ENCODE results near the gene ITPKB.

The ITPKB gene

GRCh38 chr1:226702957-226703831 is 35.9 kb downstream of the ITPKB start:
- peak; percentile 86 for DNase-seq

GRCh38 chr1:226702318-226702956 is 36.6 kb downstream of the ITPKB start:
- no peak for DNase-seq

DNA sequence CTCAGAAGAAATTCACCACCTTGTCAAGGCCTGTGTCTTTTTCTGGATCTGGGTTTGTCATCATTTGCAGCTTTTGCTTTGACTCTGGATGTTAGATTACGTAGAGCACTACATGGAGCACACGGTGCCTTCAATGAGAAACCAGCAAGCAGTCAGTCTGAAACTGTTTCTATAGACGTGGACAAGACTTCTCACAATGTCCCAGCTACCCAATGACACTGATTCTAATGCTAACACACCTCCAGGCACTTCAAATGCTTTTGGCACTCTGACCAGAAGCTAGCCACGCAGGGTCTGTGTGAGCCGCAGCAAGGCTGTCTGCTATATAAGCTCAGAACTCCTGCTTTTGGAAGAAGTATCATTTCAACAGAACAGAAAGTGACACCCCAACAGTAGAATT is 38.2 kb downstream of the ITPKB start:
- DNase-seq, result no peak

GRCh38 chr1:226699166-226699565 is 39.9 kb downstream of the ITPKB start:
- DNase-seq, result no peak

DNA sequence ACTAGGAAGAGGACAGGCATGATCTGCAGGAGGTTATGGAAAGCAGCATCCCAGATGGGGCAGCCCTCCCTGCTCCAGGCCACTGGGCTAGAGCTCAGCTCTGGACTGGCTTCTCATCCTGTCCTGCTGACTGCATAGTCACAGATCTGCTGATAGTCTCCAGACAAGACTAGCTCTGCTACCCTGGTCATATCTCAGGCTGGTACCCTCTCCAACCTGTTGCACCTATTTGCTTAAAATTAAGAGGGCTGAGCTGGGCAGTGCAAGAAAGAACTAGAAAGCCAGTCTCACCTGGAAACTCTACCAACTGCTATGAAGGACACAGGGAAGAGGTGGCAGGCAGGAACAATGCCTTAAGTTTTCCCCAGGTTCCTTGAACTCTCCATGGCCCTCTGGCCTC is 40.4 kb downstream of the ITPKB start:
- DNase-seq, result no peak

- no peak for DNase-seq
Observed at GRCh38 chr1:226697929-226698544, 41.0 kb downstream of the ITPKB start.

DNA sequence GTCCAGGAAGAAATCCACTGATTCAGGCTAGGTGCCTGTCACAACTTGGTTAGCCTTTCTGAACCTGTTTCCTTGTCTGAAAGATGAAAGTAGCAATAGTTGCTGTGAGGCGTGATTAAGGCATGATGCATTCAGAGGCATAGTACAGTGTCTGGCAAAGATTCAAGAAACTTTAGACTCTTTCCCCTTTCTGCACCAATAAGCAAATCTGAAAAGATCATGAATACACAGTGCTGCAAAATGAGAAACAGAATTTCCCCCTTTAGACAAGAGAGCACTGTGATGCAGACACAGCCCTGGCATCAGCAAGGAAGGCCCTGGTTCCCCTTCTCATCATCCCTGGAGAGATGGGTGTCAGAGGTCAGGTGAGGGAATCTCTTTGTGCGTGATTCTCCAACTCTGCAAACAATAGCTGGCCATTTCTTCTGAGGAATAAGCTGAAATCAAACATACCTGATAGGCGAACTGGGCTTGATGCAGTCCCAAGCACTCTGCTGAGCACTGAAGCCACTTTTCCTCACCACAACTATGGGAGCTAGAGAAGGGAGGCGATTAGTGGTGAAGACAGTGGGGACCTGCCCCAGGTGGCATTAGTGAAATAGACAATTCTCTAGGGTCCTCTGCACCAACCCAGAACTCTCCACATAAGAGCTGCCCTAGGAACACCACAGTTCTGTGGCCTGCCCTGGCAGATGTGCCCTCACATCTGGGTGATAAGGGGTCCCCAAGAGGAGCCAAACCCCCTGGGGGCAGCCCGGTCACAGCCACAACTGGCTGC is 41.7 kb downstream of the ITPKB start:
- DNase-seq, result no peak

GRCh38 chr1:226696547-226696946 is 42.5 kb downstream of the ITPKB start:
- no peak for DNase-seq

DNA sequence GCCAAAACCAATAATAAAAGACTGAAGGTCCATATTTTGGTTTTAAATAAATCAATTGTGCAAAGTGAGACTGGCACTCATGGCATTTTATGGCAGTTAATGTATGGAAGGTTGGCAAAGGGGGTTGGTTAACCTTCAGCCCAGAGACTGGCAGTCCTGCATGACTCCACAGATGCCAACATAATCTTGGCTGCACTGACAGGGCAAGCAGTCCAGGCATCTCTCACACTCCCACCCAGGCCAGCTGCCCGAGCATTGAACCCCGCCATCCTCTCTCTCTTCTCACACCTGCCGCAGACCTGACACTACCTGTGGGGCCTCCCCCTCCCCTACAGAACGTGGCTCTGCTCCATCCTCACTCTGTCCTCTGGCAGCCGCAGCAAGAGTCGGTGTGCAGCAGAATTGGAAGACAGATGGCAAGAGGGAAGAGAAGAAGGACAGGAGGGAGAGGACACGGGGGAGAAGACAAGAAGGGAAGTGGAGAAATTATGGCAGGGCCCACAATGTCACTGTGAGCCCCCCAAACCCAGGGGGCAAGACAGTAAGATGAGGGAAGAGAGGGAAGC is 43.7 kb downstream of the ITPKB start:
- no peak for DNase-seq

GRCh38 chr1:226692823-226693222 is 46.3 kb downstream of the ITPKB start:
- DNase-seq, result no peak

GRCh38 chr1:226692051-226692792 is 46.9 kb downstream of the ITPKB start:
- no peak for DNase-seq

DNA sequence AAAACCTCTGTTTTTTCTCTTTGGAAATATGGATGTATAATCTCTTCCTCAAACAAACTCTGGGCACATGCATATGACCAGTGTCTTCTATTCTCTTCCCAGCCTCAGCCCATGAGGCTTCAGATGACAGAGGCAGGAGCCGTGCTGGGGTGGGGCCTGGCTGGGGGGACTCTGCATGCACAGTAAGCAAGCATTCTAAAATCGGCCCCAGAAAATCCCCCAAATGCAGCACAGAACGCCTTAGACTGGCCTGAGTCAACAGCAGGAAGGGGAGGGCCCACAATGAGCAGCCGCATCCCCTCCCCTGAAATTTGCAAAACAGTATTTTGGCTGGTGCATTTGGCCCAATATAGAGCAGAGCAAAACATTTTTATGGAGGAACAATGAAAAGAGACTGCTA is 47.8 kb downstream of the ITPKB start:
- peak; percentile 65 for DNase-seq

- DNase-seq, result peak; percentile 85
Observed at GRCh38 chr1:226690460-226690982, 48.6 kb downstream of the ITPKB start.

GRCh38 chr1:226688808-226689207 is 50.3 kb downstream of the ITPKB start:
- no peak for DNase-seq

DNA sequence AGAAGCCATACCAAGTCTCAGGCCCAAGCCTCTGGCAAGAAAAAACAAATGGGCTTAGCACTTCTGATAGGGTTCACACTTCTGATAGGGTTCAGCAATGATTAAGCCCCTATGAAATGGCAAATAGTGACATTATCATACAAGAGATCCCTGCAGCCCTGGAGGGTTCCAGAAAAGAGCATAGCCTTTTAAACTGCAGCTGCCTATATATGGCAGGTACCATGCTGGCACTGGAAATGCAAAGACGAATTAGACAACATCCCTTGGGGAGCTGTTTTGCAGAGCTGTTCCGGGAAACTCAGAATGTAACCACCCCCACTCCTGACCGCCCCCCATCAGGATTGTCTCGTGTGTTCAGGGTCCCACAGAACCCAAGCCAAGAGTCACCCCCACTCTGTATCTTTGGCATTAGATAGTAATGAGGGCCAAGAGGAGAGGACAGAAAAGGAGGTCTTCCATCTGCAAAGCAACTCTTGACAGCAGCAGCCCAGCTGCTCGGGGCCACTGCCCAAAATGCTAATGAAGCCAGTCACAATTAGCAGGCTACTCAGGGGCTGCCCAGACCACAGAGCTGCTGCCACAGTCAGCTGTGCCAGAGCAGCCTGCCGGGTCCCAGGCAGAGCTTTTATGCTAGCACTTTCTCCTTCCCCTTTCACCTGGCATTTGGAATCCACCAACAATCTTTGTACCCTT is 50.9 kb downstream of the ITPKB start:
- no peak for DNase-seq

GRCh38 chr1:226687426-226687825 is 51.7 kb downstream of the ITPKB start:
- peak; percentile 50 for DNase-seq

- DNase-seq, result no peak
Observed at GRCh38 chr1:226686440-226687425, 52.3 kb downstream of the ITPKB start.

DNA sequence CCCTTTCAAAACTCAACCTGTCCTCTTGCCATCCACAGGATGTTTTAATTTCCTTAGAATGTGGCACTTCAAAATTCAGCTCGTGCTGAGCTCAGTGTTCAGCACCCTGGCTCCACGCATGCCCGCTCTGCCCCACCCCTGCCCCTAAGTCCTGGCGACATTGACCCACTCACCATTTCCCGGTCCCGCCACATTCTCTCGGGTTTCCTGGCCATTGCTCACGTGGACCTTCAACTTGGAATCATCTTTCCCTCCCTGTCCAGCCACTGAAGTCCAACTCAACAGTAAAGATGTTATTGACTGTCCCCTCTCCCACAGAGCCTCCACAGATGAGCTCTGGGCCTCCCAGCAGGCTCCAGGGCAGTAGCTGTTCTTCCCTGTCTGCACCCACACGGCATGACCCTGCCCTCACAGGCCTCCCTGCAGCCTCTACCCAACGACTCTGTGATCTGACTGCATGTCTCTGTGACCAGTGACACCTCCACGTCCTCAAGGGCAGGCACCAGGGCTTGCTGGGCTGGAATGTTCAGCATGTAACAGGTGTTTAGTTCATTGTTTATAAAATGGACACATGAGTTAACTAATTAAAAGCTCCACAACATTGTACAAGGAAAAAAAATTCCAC is 53.8 kb downstream of the ITPKB start:
- DNase-seq, result no peak

DNA sequence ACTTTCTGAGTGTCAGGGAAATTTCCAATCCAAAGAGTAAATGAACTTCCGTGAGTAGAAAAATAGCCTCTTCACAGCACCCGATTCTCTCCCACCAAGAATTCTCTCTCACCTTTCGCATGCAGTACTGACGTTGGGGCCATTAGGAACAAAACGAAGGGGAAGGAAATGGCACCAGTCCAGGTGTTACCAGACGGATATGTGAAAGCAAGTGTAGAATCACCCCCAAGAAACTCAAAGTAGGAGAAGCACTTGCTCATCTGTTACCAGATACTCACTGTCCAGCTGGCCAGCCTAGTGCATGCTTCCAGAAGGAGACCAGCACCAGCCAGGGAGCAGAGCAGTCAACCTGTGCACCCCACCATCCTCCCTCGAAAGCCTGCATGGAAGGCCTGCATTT is 55.1 kb downstream of the ITPKB start:
- no peak for DNase-seq
